Measurements from ENCODE around the gene SPINDOC. TPM values are rescaled to one million over a fixed set of nuclear protein-coding genes. Genes with fewer than 3 reads are reported as not detected.
"Not testable (repeated sequence)": the region's sequence is repeated elsewhere in the genome, so short reads cannot be mapped to it uniquely, and the experiment has no call there.

The SPINDOC gene
- total RNA-seq, 1 experiment from 2014 or later, result 26.2 TPM

GRCh38 chr11:63858628-63859550, 45.6 kb downstream of the SPINDOC start:
- DNase-seq, result no peak
- Histone ChIP-seq H3K27me3 (no peaks in the 10 kb centered on the region), H3K36me3 (peaks cover 6% of the 10 kb centered on the region), H3K4me3 (no peak overlapping the region), H3K9me3 (no peaks in the 10 kb centered on the region)

GRCh38 chr11:63862923-63863322, 49.7 kb downstream of the SPINDOC start:
- Histone ChIP-seq H3K9me3 (no peaks in the 10 kb centered on the region), H3K36me3 (peaks cover 7% of the 10 kb centered on the region), H3K27me3 (no peaks in the 10 kb centered on the region), H3K4me3 (no peak overlapping the region)
- no peak for DNase-seq

GRCh38 chr11:63863620-63864019, 50.4 kb downstream of the SPINDOC start:
- not testable (repeated sequence) for H3K4me3 ChIP-seq, DNase-seq, H3K36me3 ChIP-seq, H3K9me3 ChIP-seq, H3K27me3 ChIP-seq

- Histone ChIP-seq H3K4me3 (no peak overlapping the region), H3K36me3 (peaks cover 12% of the 10 kb centered on the region), H3K27me3 (no peaks in the 10 kb centered on the region), H3K9me3 (no peaks in the 10 kb centered on the region)
- no peak for DNase-seq
Observed at GRCh38 chr11:63866211-63866610, 53.0 kb downstream of the SPINDOC start.

GRCh38 chr11:63867511-63867910, 54.3 kb downstream of the SPINDOC start:
- no peak for DNase-seq
- H3K4me3 ChIP-seq, result no peak overlapping the region
- no peaks in the 10 kb centered on the region for H3K27me3 ChIP-seq
- peaks cover 8% of the 10 kb centered on the region for H3K36me3 ChIP-seq
- H3K9me3 ChIP-seq, result no peaks in the 10 kb centered on the region

GRCh38 chr11:63868399-63869064, 55.3 kb downstream of the SPINDOC start:
- Histone ChIP-seq H3K4me3 (no peak overlapping the region), H3K36me3 (peaks cover 10% of the 10 kb centered on the region), H3K9me3 (no peaks in the 10 kb centered on the region), H3K27me3 (no peaks in the 10 kb centered on the region)
- no peak for DNase-seq

- no peak overlapping the region for H3K4me3 ChIP-seq
- DNase-seq, result no peak
- H3K27me3 ChIP-seq, result no peaks in the 10 kb centered on the region
- H3K9me3 ChIP-seq, result no peaks in the 10 kb centered on the region
- H3K36me3 ChIP-seq, result peaks cover 11% of the 10 kb centered on the region
Observed at GRCh38 chr11:63869171-63869591, 55.9 kb downstream of the SPINDOC start.

- Histone ChIP-seq H3K27me3 (no peaks in the 10 kb centered on the region), H3K4me3 (no peak overlapping the region), H3K36me3 (peaks cover 11% of the 10 kb centered on the region), H3K9me3 (no peaks in the 10 kb centered on the region)
- no peak for DNase-seq
Observed at GRCh38 chr11:63869683-63870082, 56.4 kb downstream of the SPINDOC start.

GRCh38 chr11:63870351-63871140, 57.3 kb downstream of the SPINDOC start:
- H3K27me3 ChIP-seq, result no peaks in the 10 kb centered on the region
- no peaks in the 10 kb centered on the region for H3K9me3 ChIP-seq
- H3K36me3 ChIP-seq, result peaks cover 11% of the 10 kb centered on the region
- no peak for DNase-seq
- no peak overlapping the region for H3K4me3 ChIP-seq

GRCh38 chr11:63871962-63872799, 58.9 kb downstream of the SPINDOC start:
- Histone ChIP-seq H3K9me3 (no peaks in the 10 kb centered on the region), H3K4me3 (no peak overlapping the region), H3K27me3 (no peaks in the 10 kb centered on the region), H3K36me3 (peaks cover 7% of the 10 kb centered on the region)
- peak; percentile 87 for DNase-seq

GRCh38 chr11:63872800-63873197, 59.5 kb downstream of the SPINDOC start:
- peaks cover 7% of the 10 kb centered on the region for H3K36me3 ChIP-seq
- H3K4me3 ChIP-seq, result no peak overlapping the region
- H3K9me3 ChIP-seq, result no peaks in the 10 kb centered on the region
- no peaks in the 10 kb centered on the region for H3K27me3 ChIP-seq
- no peak for DNase-seq

GRCh38 chr11:63873311-63873710, 60.1 kb downstream of the SPINDOC start:
- no peak overlapping the region for H3K4me3 ChIP-seq
- DNase-seq, result no peak
- H3K9me3 ChIP-seq, result no peaks in the 10 kb centered on the region
- H3K36me3 ChIP-seq, result peaks cover 7% of the 10 kb centered on the region
- H3K27me3 ChIP-seq, result no peaks in the 10 kb centered on the region

GRCh38 chr11:63874511-63874910, 61.3 kb downstream of the SPINDOC start:
- H3K9me3 ChIP-seq, result no peaks in the 10 kb centered on the region
- no peak overlapping the region for H3K4me3 ChIP-seq
- DNase-seq, result no peak
- H3K27me3 ChIP-seq, result no peaks in the 10 kb centered on the region
- peaks cover 6% of the 10 kb centered on the region; the same call in 1 of the 2 replicates for H3K36me3 ChIP-seq

GRCh38 chr11:63875506-63876065, 62.3 kb downstream of the SPINDOC start:
- peaks cover 6% of the 10 kb centered on the region; the same call in 1 of the 2 replicates for H3K36me3 ChIP-seq
- H3K4me3 ChIP-seq, result no peak overlapping the region
- no peak for DNase-seq
- H3K9me3 ChIP-seq, result no peaks in the 10 kb centered on the region
- H3K27me3 ChIP-seq, result no peaks in the 10 kb centered on the region

- H3K27me3 ChIP-seq, result no peaks in the 10 kb centered on the region
- DNase-seq, result no peak
- no peak overlapping the region for H3K4me3 ChIP-seq
- peaks cover 6% of the 10 kb centered on the region; the same call in 1 of the 2 replicates for H3K36me3 ChIP-seq
- H3K9me3 ChIP-seq, result no peaks in the 10 kb centered on the region
Observed at GRCh38 chr11:63876616-63877015, 63.4 kb downstream of the SPINDOC start.
